BLaER1 (cell line): ENCODE results near the gene CATSPERZ.
A peak's percentile ranks its signal among the peaks of the same experiment; 100 is the strongest.

Experiments
- H3K27ac ChIP-seq: shearing (Covaris generic); formaldehyde crosslinking; 2 replicates; pipeline ENCODE4 v1.8.1; 2022
- H3K27me3 ChIP-seq: shearing (Covaris generic); formaldehyde crosslinking; 2 replicates; pipeline ENCODE4 v1.8.1; 2022
- H3K36me3 ChIP-seq: shearing (Covaris generic); formaldehyde crosslinking; 2 replicates; pipeline ENCODE4 v1.8.1; 2022
- H3K4me1 ChIP-seq: shearing (Covaris generic); formaldehyde crosslinking; 2 replicates; pipeline ENCODE4 v1.8.1; 2022
- H3K4me2 ChIP-seq: shearing (Covaris generic); formaldehyde crosslinking; 2 replicates; pipeline ENCODE4 v1.8.1; 2022
- H3K4me3 ChIP-seq: shearing (Covaris generic); formaldehyde crosslinking; 2 replicates; pipeline ENCODE4 v1.8.1; 2022
- H3K9ac ChIP-seq: shearing (Covaris generic); formaldehyde crosslinking; 2 replicates; pipeline ENCODE4 v1.8.1; 2022
- H3K9me3 ChIP-seq: shearing (Covaris generic); formaldehyde crosslinking; 2 replicates; pipeline ENCODE4 v1.8.1; 2022
- H4K20me1 ChIP-seq: shearing (Covaris generic); formaldehyde crosslinking; 2 replicates; pipeline ENCODE4 v1.8.1; 2022
- Cebpa-rat ChIP-seq: shearing (Covaris generic); IDR thresholded peaks from 2 replicates; pipeline ENCODE4 v1.8.1; 2022

The CATSPERZ gene

GRCh38 chr11:64263021-64263946 lies 36.9 kb upstream of the CATSPERZ start:
- peak overlapping the region; percentile 96; the same call in 1 of the 2 replicates for H3K4me2 ChIP-seq
- H3K9me3 ChIP-seq = no peaks in the 10 kb centered on the region
- H3K4me3 ChIP-seq = no peak overlapping the region
- no peaks in the 10 kb centered on the region for H4K20me1 ChIP-seq
- peak overlapping the region; percentile 100 for H3K27ac ChIP-seq
- H3K4me1 ChIP-seq = peaks cover 57% of the 10 kb centered on the region
- H3K9ac ChIP-seq = peak overlapping the region; percentile 68; the same call in 1 of the 2 replicates
- H3K36me3 ChIP-seq = peaks cover 70% of the 10 kb centered on the region
- H3K27me3 ChIP-seq = no peaks in the 10 kb centered on the region
- TF ChIP-seq Cebpa-rat = no peak

- Histone ChIP-seq H3K4me2 (peak overlapping the region; percentile 96), H3K36me3 (peaks cover 64% of the 10 kb centered on the region)
- TF ChIP-seq Cebpa-rat = no peak
Measured at GRCh38 chr11:64263947-64264317, 36.2 kb upstream of the CATSPERZ start.

GRCh38 chr11:64264371-64264852 lies 35.7 kb upstream of the CATSPERZ start:
- peak overlapping the region; percentile 100 for H3K27ac ChIP-seq
- peak overlapping the region; percentile 68 for H3K9ac ChIP-seq
- no peaks in the 10 kb centered on the region for H3K27me3 ChIP-seq
- no peaks in the 10 kb centered on the region for H3K9me3 ChIP-seq
- TF ChIP-seq Cebpa-rat = no peak
- peaks cover 59% of the 10 kb centered on the region for H3K36me3 ChIP-seq
- H3K4me3 ChIP-seq = no peak overlapping the region
- peak overlapping the region; percentile 96 for H3K4me2 ChIP-seq
- peaks cover 65% of the 10 kb centered on the region for H3K4me1 ChIP-seq
- H4K20me1 ChIP-seq = no peaks in the 10 kb centered on the region

More at GRCh38 chr11:64263947-64264317, 36.2 kb upstream of the CATSPERZ start:
- Histone ChIP-seq H3K9ac (peak overlapping the region; percentile 68), H3K9me3 (no peaks in the 10 kb centered on the region), H3K4me1 (peaks cover 63% of the 10 kb centered on the region), H4K20me1 (no peaks in the 10 kb centered on the region), H3K4me3 (no peak overlapping the region), H3K27me3 (no peaks in the 10 kb centered on the region), H3K27ac (peak overlapping the region; percentile 100)

GRCh38 chr11:64265176-64266160 lies 34.7 kb upstream of the CATSPERZ start:
- H3K9me3 ChIP-seq = no peaks in the 10 kb centered on the region
- H4K20me1 ChIP-seq = no peaks in the 10 kb centered on the region
- peak overlapping the region; percentile 97 for H3K9ac ChIP-seq
- H3K4me1 ChIP-seq = peaks cover 65% of the 10 kb centered on the region
- peak overlapping the region; percentile 83 for H3K4me3 ChIP-seq
- peaks cover 48% of the 10 kb centered on the region for H3K36me3 ChIP-seq
- H3K4me2 ChIP-seq = peak overlapping the region; percentile 96
- no peak for TF ChIP-seq Cebpa-rat
- H3K27ac ChIP-seq = peak overlapping the region; percentile 100
- no peaks in the 10 kb centered on the region for H3K27me3 ChIP-seq

- Histone ChIP-seq H3K9me3 (no peaks in the 10 kb centered on the region), H3K27me3 (no peaks in the 10 kb centered on the region), H3K9ac (peak overlapping the region; percentile 97), H4K20me1 (no peaks in the 10 kb centered on the region), H3K4me3 (peak overlapping the region; percentile 83), H3K36me3 (peaks cover 41% of the 10 kb centered on the region), H3K27ac (peak overlapping the region; percentile 100), H3K4me1 (peaks cover 65% of the 10 kb centered on the region), H3K4me2 (peak overlapping the region; percentile 96)
- TF ChIP-seq Cebpa-rat = no peak
Measured at GRCh38 chr11:64266339-64266738, 33.8 kb upstream of the CATSPERZ start.

- Histone ChIP-seq H3K27me3 (no peaks in the 10 kb centered on the region), H3K4me3 (peak overlapping the region; percentile 83), H3K9ac (peak overlapping the region; percentile 97), H3K4me2 (peak overlapping the region; percentile 96), H3K27ac (peak overlapping the region; percentile 100), H4K20me1 (no peaks in the 10 kb centered on the region), H3K36me3 (peaks cover 31% of the 10 kb centered on the region), H3K4me1 (peaks cover 74% of the 10 kb centered on the region), H3K9me3 (no peaks in the 10 kb centered on the region)
- TF ChIP-seq Cebpa-rat = no peak
Measured at GRCh38 chr11:64267207-64267945, 32.8 kb upstream of the CATSPERZ start.

- H3K27ac ChIP-seq = peak overlapping the region; percentile 100
- peak overlapping the region; percentile 83 for H3K4me3 ChIP-seq
- no peak for TF ChIP-seq Cebpa-rat
- H3K9me3 ChIP-seq = no peaks in the 10 kb centered on the region
- H3K9ac ChIP-seq = peak overlapping the region; percentile 97
- no peaks in the 10 kb centered on the region for H3K27me3 ChIP-seq
- H3K36me3 ChIP-seq = peaks cover 28% of the 10 kb centered on the region
- H4K20me1 ChIP-seq = no peaks in the 10 kb centered on the region
- peak overlapping the region; percentile 96 for H3K4me2 ChIP-seq
- peaks cover 75% of the 10 kb centered on the region for H3K4me1 ChIP-seq
Measured at GRCh38 chr11:64268025-64268892, 31.9 kb upstream of the CATSPERZ start.

GRCh38 chr11:64268893-64269539 lies 31.1 kb upstream of the CATSPERZ start:
- Histone ChIP-seq H3K27ac (peak overlapping the region; percentile 100), H3K36me3 (peaks cover 25% of the 10 kb centered on the region)

More at GRCh38 chr11:64268893-64269539, 31.1 kb upstream of the CATSPERZ start:
- TF ChIP-seq Cebpa-rat = no peak
- no peaks in the 10 kb centered on the region for H3K9me3 ChIP-seq
- peaks cover 68% of the 10 kb centered on the region for H3K4me1 ChIP-seq
- H3K9ac ChIP-seq = peak overlapping the region; percentile 97
- peak overlapping the region; percentile 96 for H3K4me2 ChIP-seq
- H3K4me3 ChIP-seq = peak overlapping the region; percentile 83
- no peaks in the 10 kb centered on the region for H4K20me1 ChIP-seq
- H3K27me3 ChIP-seq = no peaks in the 10 kb centered on the region
